ENCODE results near the gene SFMBT2.

SFMBT2 gene

GRCh38 chr10:7424919-7425318 lies 14.1 kb upstream of the SFMBT2 start:
- no peak for DNase-seq

- no peak for DNase-seq
Measured at GRCh38 chr10:7424315-7424714, 13.5 kb upstream of the SFMBT2 start.

GRCh38 chr10:7423521-7423920 lies 12.7 kb upstream of the SFMBT2 start:
- DNase-seq: no peak

- DNase-seq: no peak
Measured at GRCh38 chr10:7421526-7421925, 10.7 kb upstream of the SFMBT2 start.

- DNase-seq: no peak
Measured at GRCh38 chr10:7419998-7420397, 9.2 kb upstream of the SFMBT2 start.

GRCh38 chr10:7417807-7418206 lies 7.0 kb upstream of the SFMBT2 start:
- no peak for DNase-seq

- no peak for DNase-seq
Measured at GRCh38 chr10:7417103-7417623, 6.3 kb upstream of the SFMBT2 start.

- no peak for DNase-seq
Measured at GRCh38 chr10:7414766-7415165, 3.9 kb upstream of the SFMBT2 start.

GRCh38 chr10:7412928-7413282 lies 2.1 kb upstream of the SFMBT2 start:
- no peak for DNase-seq

- no peak for DNase-seq
Measured at GRCh38 chr10:7412237-7412927, 1.5 kb upstream of the SFMBT2 start.

GRCh38 chr10:7411671-7412128 lies 866 bp upstream of the SFMBT2 start:
- no peak for DNase-seq

- no peak for DNase-seq
Measured at GRCh38 chr10:7410301-7410861, 453 bp downstream of the SFMBT2 start.

GRCh38 chr10:7409732-7410168 lies 1.1 kb downstream of the SFMBT2 start:
- no peak for DNase-seq

GRCh38 chr10:7409045-7409731 lies 1.6 kb downstream of the SFMBT2 start:
- peak; percentile 57 for DNase-seq

- peak; percentile 57 for DNase-seq
Measured at GRCh38 chr10:7408291-7409044, 2.4 kb downstream of the SFMBT2 start.

GRCh38 chr10:7407368-7408290 lies 3.2 kb downstream of the SFMBT2 start:
- DNase-seq: no peak

- no peak for DNase-seq
Measured at GRCh38 chr10:7406712-7407333, 4.0 kb downstream of the SFMBT2 start.

- DNase-seq: no peak
Measured at GRCh38 chr10:7405637-7406036, 5.2 kb downstream of the SFMBT2 start.

- DNase-seq: no peak
Measured at GRCh38 chr10:7403620-7404019, 7.2 kb downstream of the SFMBT2 start.

- no peak for DNase-seq
Measured at GRCh38 chr10:7401782-7402181, 9.1 kb downstream of the SFMBT2 start.

- DNase-seq: no peak
Measured at GRCh38 chr10:7401156-7401555, 9.7 kb downstream of the SFMBT2 start.
